NB4 (cell line): ENCODE results near the gene LRRC74A.

ENCODE experiments used
- DNase-seq: peaks from one replicate; pipeline ENCODE4 v3.0.0; 2010; ENCODE audit warnings: low read depth
- H3K4me3 ChIP-seq: one replicate; pipeline ENCODE4 v1.5.1; 2011; ENCODE audit warnings: mild to moderate bottlenecking, low read depth, low read length, moderate library complexity
- MYC ChIP-seq: IDR thresholded peaks from 2 replicates; pipeline ENCODE4 v1.6.1; 2011; ENCODE audit warnings: low read depth, low read length
- POLR2A ChIP-seq: IDR thresholded peaks from 2 replicates; pipeline ENCODE4 v1.6.1; 2011; ENCODE audit warnings: mild to moderate bottlenecking; ENCODE audit not compliant: insufficient read length; ENCODE audit errors: extremely low read depth
- TF ChIP-seq, protein P1 (sequence below): IDR thresholded peaks from one replicate; pipeline ENCODE4 v1.5.1; 2012; ENCODE audit warnings: low read depth, low read length
- TF ChIP-seq, protein P2 (sequence below): IDR thresholded peaks from 2 replicates; pipeline ENCODE4 v1.6.1; 2011; ENCODE audit warnings: low read depth, low read length

LRRC74A gene

DNA sequence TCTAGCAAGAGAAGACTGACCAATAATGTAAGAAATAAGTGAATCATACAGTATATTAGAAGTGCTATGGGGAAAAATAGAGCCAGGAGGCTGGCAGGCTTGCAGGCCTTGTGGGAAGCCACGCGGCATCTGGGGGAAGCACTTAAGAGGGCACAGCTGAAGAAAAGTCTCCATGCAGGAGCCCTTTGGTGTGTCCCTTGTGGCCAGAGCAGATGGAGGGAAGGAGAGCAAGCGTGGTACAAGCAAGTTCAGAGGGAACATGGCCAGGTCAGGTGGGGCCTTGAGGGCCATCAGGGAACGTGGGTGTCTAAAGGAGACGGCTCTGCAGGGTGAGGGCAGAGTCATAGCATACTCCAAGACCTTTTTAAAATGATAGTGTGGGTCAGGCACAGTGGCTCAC, 51.7 kb downstream of the LRRC74A start:
- DNase-seq, result no peak
- TF ChIP-seq POLR2A (no peak), MYC (no peak)
- TF ChIP-seq, protein P1, sequence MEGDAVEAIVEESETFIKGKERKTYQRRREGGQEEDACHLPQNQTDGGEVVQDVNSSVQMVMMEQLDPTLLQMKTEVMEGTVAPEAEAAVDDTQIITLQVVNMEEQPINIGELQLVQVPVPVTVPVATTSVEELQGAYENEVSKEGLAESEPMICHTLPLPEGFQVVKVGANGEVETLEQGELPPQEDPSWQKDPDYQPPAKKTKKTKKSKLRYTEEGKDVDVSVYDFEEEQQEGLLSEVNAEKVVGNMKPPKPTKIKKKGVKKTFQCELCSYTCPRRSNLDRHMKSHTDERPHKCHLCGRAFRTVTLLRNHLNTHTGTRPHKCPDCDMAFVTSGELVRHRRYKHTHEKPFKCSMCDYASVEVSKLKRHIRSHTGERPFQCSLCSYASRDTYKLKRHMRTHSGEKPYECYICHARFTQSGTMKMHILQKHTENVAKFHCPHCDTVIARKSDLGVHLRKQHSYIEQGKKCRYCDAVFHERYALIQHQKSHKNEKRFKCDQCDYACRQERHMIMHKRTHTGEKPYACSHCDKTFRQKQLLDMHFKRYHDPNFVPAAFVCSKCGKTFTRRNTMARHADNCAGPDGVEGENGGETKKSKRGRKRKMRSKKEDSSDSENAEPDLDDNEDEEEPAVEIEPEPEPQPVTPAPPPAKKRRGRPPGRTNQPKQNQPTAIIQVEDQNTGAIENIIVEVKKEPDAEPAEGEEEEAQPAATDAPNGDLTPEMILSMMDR, result no peak
- TF ChIP-seq, protein P2, sequence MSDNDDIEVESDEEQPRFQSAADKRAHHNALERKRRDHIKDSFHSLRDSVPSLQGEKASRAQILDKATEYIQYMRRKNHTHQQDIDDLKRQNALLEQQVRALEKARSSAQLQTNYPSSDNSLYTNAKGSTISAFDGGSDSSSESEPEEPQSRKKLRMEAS, result no peak
- H3K4me3 ChIP-seq, result no peak overlapping the region

DNA sequence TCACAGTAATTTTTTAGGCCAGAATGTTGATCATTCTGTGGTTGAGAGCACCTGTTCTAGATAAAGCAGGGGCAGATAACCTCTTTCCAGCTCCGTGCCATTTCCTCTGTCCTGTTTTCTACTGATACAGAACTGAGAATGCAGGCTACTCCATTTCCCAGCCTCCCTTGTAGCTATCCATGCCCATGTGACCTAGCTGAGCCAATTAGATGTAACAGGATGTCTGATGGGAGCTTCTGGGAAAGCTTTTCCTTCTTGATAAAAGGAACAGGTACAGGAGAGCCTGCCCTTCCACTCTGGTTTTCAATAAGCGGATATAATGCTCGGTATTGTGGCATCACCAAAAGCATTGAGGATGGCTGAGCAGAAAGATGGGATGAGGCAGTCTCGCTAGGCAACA, 54.2 kb downstream of the LRRC74A start:
- no peak overlapping the region for H3K4me3 ChIP-seq
- TF ChIP-seq POLR2A (no peak), MYC (no peak)
- TF ChIP-seq, protein P2, result no peak
- TF ChIP-seq, protein P1, result no peak
- no peak for DNase-seq

DNA sequence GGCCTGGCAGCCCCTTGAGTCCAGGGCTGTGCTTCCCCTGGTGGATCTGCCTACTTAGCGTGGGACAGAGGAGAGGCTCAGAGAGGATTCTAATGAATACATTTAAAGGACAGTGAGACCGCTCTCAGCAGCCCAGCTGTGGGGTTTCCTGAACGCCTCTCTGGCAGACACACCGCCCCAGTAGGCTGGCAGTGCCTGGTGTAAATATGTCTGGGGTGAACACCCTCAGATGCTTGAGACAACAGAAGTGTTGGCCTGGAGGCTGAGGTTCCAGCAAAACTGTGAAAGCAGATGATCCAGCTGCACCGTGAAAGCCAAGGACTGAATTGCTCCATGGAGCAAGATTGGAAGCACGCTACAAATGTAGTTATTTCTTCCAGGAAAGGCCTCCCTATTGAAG, 55.1 kb downstream of the LRRC74A start:
- no peak overlapping the region for H3K4me3 ChIP-seq
- TF ChIP-seq MYC, result no peak
- TF ChIP-seq, protein P1, result no peak
- TF ChIP-seq, protein P2, result no peak
- no peak for TF ChIP-seq POLR2A
- no peak for DNase-seq

DNA sequence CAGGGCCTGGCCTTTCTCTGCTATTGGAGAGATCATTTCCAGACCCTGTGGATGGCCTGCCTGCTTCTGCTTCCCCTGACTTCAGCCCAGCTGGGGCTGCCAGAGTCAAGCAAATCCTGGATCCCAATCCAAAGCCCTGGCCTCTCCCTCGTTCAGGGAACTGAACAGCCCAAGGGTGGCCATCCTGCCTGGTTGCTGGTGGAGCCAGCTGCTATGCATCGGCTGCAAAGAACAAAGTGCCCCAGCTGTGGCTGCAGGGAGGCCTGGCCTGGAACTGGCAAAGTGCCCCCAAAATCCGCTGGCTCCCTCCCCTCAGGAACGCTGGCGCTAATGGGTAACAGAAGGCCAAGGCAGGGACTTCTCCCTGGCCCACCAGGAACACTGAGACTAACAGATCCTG, 56.4 kb downstream of the LRRC74A start:
- no peak overlapping the region for H3K4me3 ChIP-seq
- TF ChIP-seq MYC (no peak), POLR2A (no peak)
- TF ChIP-seq, protein P2, result no peak
- TF ChIP-seq, protein P1, result no peak
- DNase-seq, result no peak

DNA sequence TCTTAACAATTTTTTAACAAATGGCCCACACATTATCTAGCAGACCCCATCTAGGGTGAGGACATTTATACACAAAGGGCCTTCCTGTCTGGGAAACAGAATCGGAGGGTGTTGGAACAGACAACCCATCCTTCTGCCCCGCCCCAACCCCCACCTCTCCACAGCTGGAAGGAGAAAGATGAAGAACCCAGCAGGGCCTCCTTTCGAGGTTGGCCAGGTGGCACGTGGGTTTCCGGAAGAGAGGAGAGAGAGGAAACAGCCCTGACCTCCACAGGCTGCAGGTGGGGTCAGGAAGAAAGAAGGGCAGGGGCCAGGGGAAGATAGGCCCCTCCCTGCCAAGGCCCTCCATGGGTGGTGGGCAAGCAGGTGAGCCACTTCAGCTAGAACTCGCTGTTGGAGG, 57.2 kb downstream of the LRRC74A start:
- H3K4me3 ChIP-seq, result no peak overlapping the region
- DNase-seq, result no peak
- TF ChIP-seq, protein P2, result no peak
- TF ChIP-seq MYC, result no peak
- TF ChIP-seq, protein P1, result no peak
- no peak for TF ChIP-seq POLR2A

DNA sequence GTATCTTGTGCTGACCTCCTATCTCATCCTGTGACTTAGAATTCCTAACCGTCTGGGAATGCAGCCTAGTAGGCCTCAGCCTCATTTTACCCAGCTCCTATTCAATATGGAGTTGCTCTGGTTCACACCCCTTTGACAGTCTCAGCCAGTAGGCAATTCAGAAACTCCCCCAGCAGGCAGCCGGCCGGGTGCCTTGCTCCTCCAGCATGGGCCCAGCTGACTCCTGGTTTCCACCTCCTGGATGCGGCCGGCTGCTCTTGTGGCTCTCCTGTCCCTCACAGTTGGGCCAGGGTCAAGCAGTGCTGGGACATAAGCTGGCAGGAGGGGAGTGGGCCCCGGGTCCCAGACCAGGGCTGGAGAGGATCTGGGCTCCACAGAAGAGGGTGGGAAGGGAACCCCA, 58.2 kb downstream of the LRRC74A start:
- TF ChIP-seq, protein P1, result no peak
- TF ChIP-seq, protein P2, result no peak
- TF ChIP-seq POLR2A, result no peak
- TF ChIP-seq MYC, result no peak

More for the DNA sequence above, 58.2 kb downstream of the LRRC74A start:
- no peak overlapping the region for H3K4me3 ChIP-seq
- no peak for DNase-seq
